ENCODE data around the gene SS18. TPM values are rescaled to one million over a fixed set of nuclear protein-coding genes. Genes with fewer than 3 reads are reported as not detected.

The SS18 gene
- total and polyA plus RNA-seq, 4 donors: 32.2 to 153 (median 48.9) TPM

DNA sequence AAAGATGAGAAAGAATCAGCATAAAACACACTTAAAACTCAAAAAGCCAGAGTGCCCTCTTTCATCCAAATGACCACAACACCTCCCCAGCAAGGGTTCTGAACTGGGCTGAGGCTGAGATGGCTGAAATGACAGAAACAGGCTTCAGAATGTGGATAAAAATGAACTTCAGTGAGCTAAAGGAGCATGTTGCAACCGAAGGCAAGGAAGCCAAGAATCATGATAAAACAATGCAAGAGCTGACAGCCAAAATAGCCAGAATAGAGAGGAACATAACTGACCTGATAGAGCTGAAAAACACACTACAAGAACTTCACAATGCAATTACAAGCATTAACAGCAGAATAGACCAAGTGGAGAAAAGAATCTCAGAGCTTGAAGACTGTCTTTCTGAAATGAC, 31.1 kb upstream of the SS18 start:
- H3K4me3 ChIP-seq: no peak overlapping the region
- WGBS, 2 donors: 74 to 90% methylated on average over 1 of the region's 1 CpG
- DNase-seq (peak in 1 of 3 donors; percentile 11), ATAC-seq (ENCODE audit: insufficient read depth, low FRiP score) (no peak)
- no peaks in the 10 kb centered on the region for H3K36me3 ChIP-seq (ENCODE audit: control insufficient read depth in 4 of 4, insufficient read depth in 4 of 4, low read length in 4 of 4)
- H3K27me3 ChIP-seq (ENCODE audit: control insufficient read depth in 3 of 3, insufficient read depth in 3 of 3, low read length in 2 of 3): no peaks in the 10 kb centered on the region
- peaks cover 0 to 2% (median 0%) of the 10 kb centered on the region in 4 donors for H3K9me3 ChIP-seq (ENCODE audit: control insufficient read depth in 4 of 4, insufficient read depth in 3 of 4, low read length in 3 of 4)
- H3K4me1 ChIP-seq (ENCODE audit: control insufficient read depth in 5 of 5, insufficient read depth in 5 of 5, low read length in 5 of 5): no peaks in the 10 kb centered on the region
- H3K9ac ChIP-seq (ENCODE audit: insufficient read depth in 1 of 2, low read length in 2 of 2): no peak overlapping the region
- no peak overlapping the region for H3K27ac ChIP-seq (ENCODE audit: low read depth in 1 of 2, low read length in 1 of 2)
- TF ChIP-seq, protein P1, sequence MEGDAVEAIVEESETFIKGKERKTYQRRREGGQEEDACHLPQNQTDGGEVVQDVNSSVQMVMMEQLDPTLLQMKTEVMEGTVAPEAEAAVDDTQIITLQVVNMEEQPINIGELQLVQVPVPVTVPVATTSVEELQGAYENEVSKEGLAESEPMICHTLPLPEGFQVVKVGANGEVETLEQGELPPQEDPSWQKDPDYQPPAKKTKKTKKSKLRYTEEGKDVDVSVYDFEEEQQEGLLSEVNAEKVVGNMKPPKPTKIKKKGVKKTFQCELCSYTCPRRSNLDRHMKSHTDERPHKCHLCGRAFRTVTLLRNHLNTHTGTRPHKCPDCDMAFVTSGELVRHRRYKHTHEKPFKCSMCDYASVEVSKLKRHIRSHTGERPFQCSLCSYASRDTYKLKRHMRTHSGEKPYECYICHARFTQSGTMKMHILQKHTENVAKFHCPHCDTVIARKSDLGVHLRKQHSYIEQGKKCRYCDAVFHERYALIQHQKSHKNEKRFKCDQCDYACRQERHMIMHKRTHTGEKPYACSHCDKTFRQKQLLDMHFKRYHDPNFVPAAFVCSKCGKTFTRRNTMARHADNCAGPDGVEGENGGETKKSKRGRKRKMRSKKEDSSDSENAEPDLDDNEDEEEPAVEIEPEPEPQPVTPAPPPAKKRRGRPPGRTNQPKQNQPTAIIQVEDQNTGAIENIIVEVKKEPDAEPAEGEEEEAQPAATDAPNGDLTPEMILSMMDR (IDR thresholded peaks at IDR 0.05; ENCODE audit: control extremely low read depth, extremely low read depth): no peak

DNA sequence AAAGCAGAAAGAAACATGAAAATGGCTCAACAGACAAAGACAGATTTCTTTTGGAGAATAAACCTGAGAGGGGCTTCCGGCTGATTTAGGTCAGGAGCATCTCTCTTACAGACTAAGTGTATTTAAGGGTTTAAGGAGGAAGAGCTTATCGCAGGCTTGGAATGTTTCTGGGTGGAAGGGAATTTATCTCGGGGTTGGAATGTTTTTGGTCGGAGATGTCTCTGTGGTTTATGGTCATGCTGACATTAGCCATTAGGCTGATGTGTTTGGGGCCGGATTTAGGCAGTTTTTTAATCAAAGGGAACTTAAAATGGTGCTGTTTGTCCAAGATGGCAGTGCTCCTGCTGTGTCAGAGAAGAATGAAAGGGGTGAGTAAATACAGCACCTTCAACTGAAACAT, 28.8 kb upstream of the SS18 start:
- WGBS, 2 donors: 85 to 93% methylated on average over 5 of the region's 5 CpGs
- Histone ChIP-seq H3K4me1 (ENCODE audit: control insufficient read depth in 5 of 5, insufficient read depth in 5 of 5, low read length in 5 of 5) (no peaks in the 10 kb centered on the region), H3K9me3 (ENCODE audit: control insufficient read depth in 4 of 4, insufficient read depth in 3 of 4, low read length in 3 of 4) (peaks cover 0 to 2% (median 0%) of the 10 kb centered on the region in 4 donors), H3K4me3 (no peak overlapping the region), H3K27me3 (ENCODE audit: control insufficient read depth in 3 of 3, insufficient read depth in 3 of 3, low read length in 2 of 3) (no peaks in the 10 kb centered on the region), H3K36me3 (ENCODE audit: control insufficient read depth in 4 of 4, insufficient read depth in 4 of 4, low read length in 4 of 4) (no peaks in the 10 kb centered on the region), H3K9ac (ENCODE audit: insufficient read depth in 1 of 2, low read length in 2 of 2) (no peak overlapping the region), H3K27ac (ENCODE audit: low read depth in 1 of 2, low read length in 1 of 2) (no peak overlapping the region)
- TF ChIP-seq, protein P1 (IDR thresholded peaks at IDR 0.05; ENCODE audit: control extremely low read depth, extremely low read depth): no peak
- ATAC-seq (ENCODE audit: insufficient read depth, low FRiP score) (no peak), DNase-seq (no peak)

DNA sequence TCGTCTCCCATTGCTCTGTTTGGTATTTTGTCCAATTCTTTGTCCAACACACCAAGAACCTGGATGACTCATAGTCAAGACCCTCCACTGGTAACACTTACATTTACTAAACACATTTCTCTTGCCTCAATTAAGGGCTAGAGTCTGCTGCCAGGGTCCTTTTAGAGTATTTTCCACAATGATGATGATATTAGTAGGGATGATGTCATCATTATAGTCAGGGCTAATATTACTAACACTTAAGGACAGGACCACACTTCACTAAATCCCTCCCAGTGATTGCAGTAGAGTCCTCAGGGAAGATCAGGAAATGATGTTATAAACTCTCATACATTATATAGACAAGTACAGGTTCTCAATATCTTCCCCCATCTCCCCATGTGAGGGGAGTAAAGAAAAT, 13.6 kb upstream of the SS18 start:
- no peak for ATAC-seq (ENCODE audit: insufficient read depth, low FRiP score)
- no peaks in the 10 kb centered on the region for H3K27me3 ChIP-seq (ENCODE audit: control insufficient read depth in 3 of 3, insufficient read depth in 3 of 3, low read length in 2 of 3)
- H3K9ac ChIP-seq (ENCODE audit: insufficient read depth in 1 of 2, low read length in 2 of 2): no peak overlapping the region
- no peaks in the 10 kb centered on the region for H3K9me3 ChIP-seq (ENCODE audit: control insufficient read depth in 4 of 4, insufficient read depth in 3 of 4, low read length in 3 of 4)
- no peaks in the 10 kb centered on the region for H3K4me1 ChIP-seq (ENCODE audit: control insufficient read depth in 5 of 5, insufficient read depth in 5 of 5, low read length in 5 of 5)
- no peaks in the 10 kb centered on the region for H3K36me3 ChIP-seq (ENCODE audit: control insufficient read depth in 4 of 4, insufficient read depth in 4 of 4, low read length in 4 of 4)
- 72 to 93% methylated on average over 1 of the region's 1 CpG for WGBS, 2 donors
- H3K27ac ChIP-seq (ENCODE audit: low read depth in 1 of 2, low read length in 1 of 2): no peak overlapping the region
- DNase-seq: no peak
- no peak overlapping the region for H3K4me3 ChIP-seq
- TF ChIP-seq, protein P1 (IDR thresholded peaks at IDR 0.05; ENCODE audit: control extremely low read depth, extremely low read depth): no peak

DNA sequence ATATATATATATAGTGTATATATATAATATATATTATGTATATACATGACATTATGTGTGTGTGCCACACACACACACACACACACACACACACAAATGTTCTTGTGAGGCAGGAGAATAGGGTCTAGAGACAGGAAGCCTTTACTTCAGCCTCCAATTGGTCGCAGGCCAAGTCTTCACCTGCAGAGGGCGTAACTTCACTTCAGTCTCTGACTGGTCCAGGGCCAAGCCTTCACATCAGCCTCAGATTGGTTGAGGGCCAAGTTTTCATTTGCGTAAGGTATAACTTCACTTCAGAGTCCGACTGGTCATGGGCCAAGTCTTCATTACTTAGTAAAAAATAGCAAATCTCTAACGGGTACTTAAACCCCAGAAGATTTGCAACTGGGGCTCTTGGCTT, 13.2 kb upstream of the SS18 start:
- Histone ChIP-seq H3K4me3 (no peak overlapping the region), H3K36me3 (ENCODE audit: control insufficient read depth in 4 of 4, insufficient read depth in 4 of 4, low read length in 4 of 4) (no peaks in the 10 kb centered on the region), H3K4me1 (ENCODE audit: control insufficient read depth in 5 of 5, insufficient read depth in 5 of 5, low read length in 5 of 5) (no peaks in the 10 kb centered on the region), H3K9me3 (ENCODE audit: control insufficient read depth in 4 of 4, insufficient read depth in 3 of 4, low read length in 3 of 4) (no peaks in the 10 kb centered on the region), H3K9ac (ENCODE audit: insufficient read depth in 1 of 2, low read length in 2 of 2) (no peak overlapping the region), H3K27me3 (ENCODE audit: control insufficient read depth in 3 of 3, insufficient read depth in 3 of 3, low read length in 2 of 3) (no peaks in the 10 kb centered on the region), H3K27ac (ENCODE audit: low read depth in 1 of 2, low read length in 1 of 2) (no peak overlapping the region)
- DNase-seq (peak in 1 of 3 donors; percentile 15), ATAC-seq (ENCODE audit: insufficient read depth, low FRiP score) (no peak)
- whole genome bisulfite sequencing, 2 donors: 60 to 64% methylated on average over 5 of the region's 5 CpGs
- TF ChIP-seq, protein P1 (IDR thresholded peaks at IDR 0.05; ENCODE audit: control extremely low read depth, extremely low read depth): no peak

Data from lung (tissue), 12 donors.